Measurements from ENCODE around the gene ABLIM2. TPM values are rescaled to one million over a fixed set of nuclear protein-coding genes. Genes with fewer than 3 reads are reported as not detected.

Gene ABLIM2
- total and polyA plus RNA-seq, 2 of the 8 experiments (the other 6 are each of a cell fraction or from before 2014, with no cell fraction given), result 2.8 to 3.0 TPM

GRCh38 chr4:7987148-7987989, 171.2 kb downstream of the ABLIM2 start (continued):
- TF ChIP-seq MAX (IDR thresholded peaks at IDR 0.05) (peak; percentile 37; the same call in 1 of the 2 replicates), SAP30 (IDR thresholded peaks at IDR 0.05; ENCODE audit: insufficient read depth, insufficient replicate concordance, low read length) (no peak), KDM1A (IDR thresholded peaks at IDR 0.05; ENCODE audit: borderline replicate concordance, low read length) (peak; percentile 97), MAFK (IDR thresholded peaks at IDR 0.05; ENCODE audit: low read depth, low read length) (no peak), RBBP5 (IDR thresholded peaks at IDR 0.05; ENCODE audit: borderline replicate concordance, low read depth, low read length) (no peak), CTCF (IDR thresholded peaks at IDR 0.05; ENCODE audit: control extremely low read depth in 1 of 3, insufficient read depth in 1 of 3, low read depth in 1 of 3, low read length in 3 of 3) (peak in 2 of 3 experiments; percentile 93 to 98; a peak in 3 of 4 replicates)

Data from H1 (cell line).